OCI-LY3 (cell line): ENCODE data around the gene MAGI2.

Source experiments
- H2AFZ ChIP-seq: fragments of 200-600, 300-600 bp; shearing (Covaris generic); 2 replicates; pipeline ENCODE4 v1.6.0; 2014; ENCODE audit warnings: antibody characterized with exemption, low read depth, low read length
- H3K27ac ChIP-seq: fragments of 200-600, 300-600 bp; sonication (generic); 2 replicates; pipeline ENCODE4 v1.5.1; 2014; ENCODE audit warnings: mild to moderate bottlenecking, low read length, moderate library complexity, mixed read lengths
- H3K27me3 ChIP-seq: fragments of 200-600, 300-600 bp; sonication (generic); 2 replicates; pipeline ENCODE4 v1.6.1; 2014; ENCODE audit warnings: low read depth, low read length, mixed read lengths
- H3K36me3 ChIP-seq: fragments of 200-600, 300-600 bp; sonication (generic); replicated peaks from 2 replicates; pipeline ENCODE3; 2014; ENCODE audit warnings: low read depth, low read length, mixed read lengths
- H3K4me1 ChIP-seq: fragments of 300-600, 200-600 bp; sonication (generic); 2 replicates; pipeline ENCODE4 v1.6.1; 2014; ENCODE audit warnings: low read length, mixed read lengths
- H3K4me2 ChIP-seq: fragments of 200-600, 300-600 bp; sonication (generic); 2 replicates; pipeline ENCODE4 v1.6.1; 2014; ENCODE audit warnings: low read length, mixed read lengths
- H3K4me3 ChIP-seq: fragments of 300-600, 200-600 bp; sonication (generic); 2 replicates; pipeline ENCODE4 v1.5.1; 2014; ENCODE audit warnings: antibody characterized with exemption, mild to moderate bottlenecking, low read length, moderate library complexity
- H3K79me2 ChIP-seq: fragments of 300-600, 200-600 bp; shearing (Covaris generic); 2 replicates; pipeline ENCODE4 v1.6.1; 2014; ENCODE audit warnings: mild to moderate bottlenecking, low read length, mixed read lengths
- H3K9ac ChIP-seq: fragments of 300-600, 200-600 bp; shearing (Covaris generic); 2 replicates; pipeline ENCODE4 v1.6.0; 2014; ENCODE audit warnings: mild to moderate bottlenecking, low read length, moderate library complexity
- H3K9me3 ChIP-seq: fragments of 200-600, 300-600 bp; shearing (Covaris generic); 2 replicates; pipeline ENCODE4 v1.6.1; 2014; ENCODE audit warnings: low read length, mixed read lengths; ENCODE audit not compliant: insufficient read depth
- H4K20me1 ChIP-seq: fragments of 200-600, 300-600 bp; sonication (generic); 2 replicates; pipeline ENCODE4 v1.6.1; 2016; ENCODE audit warnings: low read length, mixed read lengths; ENCODE audit not compliant: insufficient read depth
- EZH2phosphoT487 ChIP-seq: fragments of 200-600 bp; shearing (Covaris generic); IDR thresholded peaks from 2 replicates; pipeline ENCODE4 v1.6.1; 2018; ENCODE audit warnings: antibody characterized with exemption, mixed run types, low read depth
- TF ChIP-seq, protein P1 (sequence below): fragments of 200-600, 300-600 bp; sonication (generic); IDR thresholded peaks from 2 replicates; pipeline ENCODE4 v1.5.1; 2014; ENCODE audit warnings: antibody characterized with exemption, low read length, low read depth

The MAGI2 gene

DNA sequence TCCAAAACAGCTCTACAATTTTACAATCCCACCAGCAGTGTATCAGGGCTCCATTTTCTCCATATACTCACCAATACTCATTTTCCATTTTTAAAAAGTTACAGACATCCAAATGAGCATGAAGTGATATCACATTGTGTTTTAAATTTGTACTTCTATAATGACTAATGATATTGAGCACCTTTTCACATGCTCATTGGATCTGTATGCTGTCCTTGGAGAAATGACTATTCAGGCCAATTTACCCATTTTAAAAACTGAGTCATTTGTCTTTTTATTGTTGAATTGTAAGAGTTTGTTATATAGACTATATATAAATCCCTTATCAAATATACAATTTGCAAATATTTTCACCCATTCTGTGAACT, 162.0 kb downstream of the MAGI2 start:
- no peaks in the 10 kb centered on the region for H3K79me2 ChIP-seq
- TF ChIP-seq EZH2phosphoT487, result no peak
- TF ChIP-seq, protein P1, sequence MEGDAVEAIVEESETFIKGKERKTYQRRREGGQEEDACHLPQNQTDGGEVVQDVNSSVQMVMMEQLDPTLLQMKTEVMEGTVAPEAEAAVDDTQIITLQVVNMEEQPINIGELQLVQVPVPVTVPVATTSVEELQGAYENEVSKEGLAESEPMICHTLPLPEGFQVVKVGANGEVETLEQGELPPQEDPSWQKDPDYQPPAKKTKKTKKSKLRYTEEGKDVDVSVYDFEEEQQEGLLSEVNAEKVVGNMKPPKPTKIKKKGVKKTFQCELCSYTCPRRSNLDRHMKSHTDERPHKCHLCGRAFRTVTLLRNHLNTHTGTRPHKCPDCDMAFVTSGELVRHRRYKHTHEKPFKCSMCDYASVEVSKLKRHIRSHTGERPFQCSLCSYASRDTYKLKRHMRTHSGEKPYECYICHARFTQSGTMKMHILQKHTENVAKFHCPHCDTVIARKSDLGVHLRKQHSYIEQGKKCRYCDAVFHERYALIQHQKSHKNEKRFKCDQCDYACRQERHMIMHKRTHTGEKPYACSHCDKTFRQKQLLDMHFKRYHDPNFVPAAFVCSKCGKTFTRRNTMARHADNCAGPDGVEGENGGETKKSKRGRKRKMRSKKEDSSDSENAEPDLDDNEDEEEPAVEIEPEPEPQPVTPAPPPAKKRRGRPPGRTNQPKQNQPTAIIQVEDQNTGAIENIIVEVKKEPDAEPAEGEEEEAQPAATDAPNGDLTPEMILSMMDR, result no peak
- H3K9me3 ChIP-seq, result no peaks in the 10 kb centered on the region
- no peak overlapping the region for H2AFZ ChIP-seq
- H3K27ac ChIP-seq, result no peak overlapping the region
- no peaks in the 10 kb centered on the region for H4K20me1 ChIP-seq
- H3K4me1 ChIP-seq, result no peaks in the 10 kb centered on the region
- no peaks in the 10 kb centered on the region for H3K36me3 ChIP-seq
- no peak overlapping the region for H3K4me3 ChIP-seq
- no peak overlapping the region for H3K9ac ChIP-seq
- H3K4me2 ChIP-seq, result no peak overlapping the region
- no peaks in the 10 kb centered on the region for H3K27me3 ChIP-seq

DNA sequence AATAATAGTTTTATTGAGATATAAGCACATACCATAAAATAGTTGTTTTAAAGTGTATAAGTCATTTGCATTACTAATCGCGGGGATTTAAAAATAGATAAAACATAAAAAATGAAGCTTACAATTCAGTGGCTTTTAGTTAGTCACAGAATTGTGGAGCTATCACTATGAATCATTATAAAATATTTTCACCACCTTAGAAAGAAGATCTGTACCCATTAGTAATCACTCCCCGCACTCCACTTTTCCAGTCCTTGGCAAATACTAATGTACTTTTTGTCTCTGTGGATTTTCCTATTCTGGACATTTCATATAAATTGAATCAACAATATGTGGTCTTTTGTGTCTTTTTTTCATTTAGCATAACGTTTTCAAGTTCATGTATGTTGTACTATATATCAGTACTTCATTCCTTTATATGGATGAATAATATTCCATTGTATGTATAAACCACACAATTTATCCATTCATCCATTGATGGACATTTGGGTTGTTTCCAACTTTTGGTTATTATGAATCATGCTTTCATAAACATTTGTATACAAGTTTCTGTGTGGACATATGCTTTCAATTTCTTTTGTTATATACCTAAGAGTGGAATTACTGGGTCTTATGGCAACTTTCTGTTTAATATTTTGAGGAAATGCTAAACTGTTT, 162.5 kb downstream of the MAGI2 start:
- Histone ChIP-seq H3K4me2 (no peak overlapping the region), H2AFZ (no peak overlapping the region), H4K20me1 (no peaks in the 10 kb centered on the region), H3K27ac (no peak overlapping the region), H3K36me3 (no peaks in the 10 kb centered on the region), H3K27me3 (no peaks in the 10 kb centered on the region), H3K9me3 (no peaks in the 10 kb centered on the region), H3K4me3 (no peak overlapping the region), H3K79me2 (no peaks in the 10 kb centered on the region), H3K4me1 (no peaks in the 10 kb centered on the region), H3K9ac (no peak overlapping the region)
- TF ChIP-seq, protein P1, result no peak
- no peak for TF ChIP-seq EZH2phosphoT487

DNA sequence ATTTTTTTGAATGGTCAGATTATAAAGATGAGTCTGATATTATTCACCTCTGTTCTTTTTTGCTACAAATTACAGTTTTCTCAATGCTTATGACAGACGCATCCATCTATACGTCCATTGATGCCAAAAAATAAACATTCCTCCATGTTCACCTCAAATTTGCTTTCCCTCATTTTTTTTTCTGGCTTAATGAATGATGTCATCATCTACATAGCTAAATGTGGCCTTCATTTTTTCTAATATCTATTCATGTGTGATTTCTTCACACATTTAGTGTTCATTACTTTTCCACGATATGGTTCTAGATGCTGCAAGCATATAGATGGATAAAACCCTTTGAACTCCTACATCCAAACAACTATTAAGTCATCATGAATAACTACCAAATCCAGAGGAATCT, 163.1 kb downstream of the MAGI2 start:
- H3K4me3 ChIP-seq, result no peak overlapping the region
- H3K4me2 ChIP-seq, result no peak overlapping the region
- no peaks in the 10 kb centered on the region for H3K27me3 ChIP-seq
- no peaks in the 10 kb centered on the region for H4K20me1 ChIP-seq
- H3K27ac ChIP-seq, result no peak overlapping the region
- H3K9ac ChIP-seq, result no peak overlapping the region
- H2AFZ ChIP-seq, result no peak overlapping the region
- H3K79me2 ChIP-seq, result no peaks in the 10 kb centered on the region
- TF ChIP-seq EZH2phosphoT487, result no peak
- TF ChIP-seq, protein P1, result no peak
- no peaks in the 10 kb centered on the region for H3K36me3 ChIP-seq
- no peaks in the 10 kb centered on the region for H3K9me3 ChIP-seq
- H3K4me1 ChIP-seq, result no peaks in the 10 kb centered on the region

DNA sequence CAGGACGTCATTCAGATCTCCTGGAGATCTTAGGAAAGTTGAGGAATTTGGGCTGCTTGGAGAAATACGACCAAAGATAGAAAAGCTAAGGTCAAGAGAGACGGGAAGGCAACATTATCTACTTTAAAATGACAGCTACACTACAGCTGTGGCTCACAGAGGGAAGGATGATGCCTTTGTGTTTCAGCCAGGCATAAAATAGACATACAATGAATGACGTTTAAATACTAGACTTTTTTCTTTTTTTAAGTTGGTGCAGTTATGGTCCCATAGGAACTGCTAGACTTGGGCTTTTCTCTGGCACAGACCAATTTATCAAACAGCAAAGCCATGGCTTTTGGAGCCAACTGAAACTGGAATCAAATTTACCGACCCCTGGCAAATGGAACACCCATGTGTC, 164.8 kb downstream of the MAGI2 start:
- H3K9ac ChIP-seq, result no peak overlapping the region
- H3K4me1 ChIP-seq, result no peaks in the 10 kb centered on the region
- H3K27ac ChIP-seq, result no peak overlapping the region
- H3K9me3 ChIP-seq, result no peaks in the 10 kb centered on the region
- no peak overlapping the region for H3K4me3 ChIP-seq
- TF ChIP-seq, protein P1, result no peak
- no peak for TF ChIP-seq EZH2phosphoT487
- H3K4me2 ChIP-seq, result no peak overlapping the region
- H3K27me3 ChIP-seq, result no peaks in the 10 kb centered on the region
- H4K20me1 ChIP-seq, result no peaks in the 10 kb centered on the region
- no peak overlapping the region for H2AFZ ChIP-seq
- no peaks in the 10 kb centered on the region for H3K79me2 ChIP-seq
- no peaks in the 10 kb centered on the region for H3K36me3 ChIP-seq
